Measurements from ENCODE around the gene PTPRS.

DNA sequence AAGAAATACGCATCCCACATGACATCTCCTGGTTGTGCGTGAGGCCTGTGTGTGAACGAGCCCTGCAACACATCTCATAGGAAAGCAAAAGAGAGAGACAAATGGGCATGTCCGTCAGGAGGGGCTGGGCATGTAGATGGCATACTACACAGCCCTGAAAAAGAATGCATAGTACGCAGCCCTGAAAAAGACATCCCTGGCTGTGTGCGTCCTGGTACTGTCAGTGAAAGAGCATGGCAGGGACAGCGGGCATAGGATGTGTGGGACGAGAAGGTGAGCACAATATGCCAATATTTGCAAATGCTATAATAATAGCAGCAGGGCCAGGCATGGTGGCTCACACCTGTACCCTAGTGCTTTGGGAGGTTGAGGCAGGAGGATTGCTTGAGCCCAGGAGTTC lies 28.6 kb downstream of the PTPRS start:
- TF ChIP-seq, protein P1, sequence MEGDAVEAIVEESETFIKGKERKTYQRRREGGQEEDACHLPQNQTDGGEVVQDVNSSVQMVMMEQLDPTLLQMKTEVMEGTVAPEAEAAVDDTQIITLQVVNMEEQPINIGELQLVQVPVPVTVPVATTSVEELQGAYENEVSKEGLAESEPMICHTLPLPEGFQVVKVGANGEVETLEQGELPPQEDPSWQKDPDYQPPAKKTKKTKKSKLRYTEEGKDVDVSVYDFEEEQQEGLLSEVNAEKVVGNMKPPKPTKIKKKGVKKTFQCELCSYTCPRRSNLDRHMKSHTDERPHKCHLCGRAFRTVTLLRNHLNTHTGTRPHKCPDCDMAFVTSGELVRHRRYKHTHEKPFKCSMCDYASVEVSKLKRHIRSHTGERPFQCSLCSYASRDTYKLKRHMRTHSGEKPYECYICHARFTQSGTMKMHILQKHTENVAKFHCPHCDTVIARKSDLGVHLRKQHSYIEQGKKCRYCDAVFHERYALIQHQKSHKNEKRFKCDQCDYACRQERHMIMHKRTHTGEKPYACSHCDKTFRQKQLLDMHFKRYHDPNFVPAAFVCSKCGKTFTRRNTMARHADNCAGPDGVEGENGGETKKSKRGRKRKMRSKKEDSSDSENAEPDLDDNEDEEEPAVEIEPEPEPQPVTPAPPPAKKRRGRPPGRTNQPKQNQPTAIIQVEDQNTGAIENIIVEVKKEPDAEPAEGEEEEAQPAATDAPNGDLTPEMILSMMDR (IDR thresholded peaks at IDR 0.05; ENCODE audit: borderline replicate concordance, extremely low read depth, low read length, poor library complexity, severe bottlenecking) = no peak
- no peak for TF ChIP-seq EZH2 (IDR thresholded peaks at IDR 0.05; ENCODE audit: borderline replicate concordance, low read depth, low read length, severe bottlenecking)
